Thoracic aorta (tissue), 2 donors: ENCODE results near the gene CYYR1. TPM values are rescaled to one million over a fixed set of nuclear protein-coding genes. Genes with fewer than 3 reads are reported as not detected.

Source experiments
- ATAC-seq: fragments of 150-250 bp; one replicate; pipeline ENCODE4 v1.8.0; 2017; ENCODE audit warnings: low read depth; ENCODE audit not compliant: insufficient number of reproducible peaks, low FRiP score
- DNase-seq: peaks from one replicate; pipeline ENCODE4 v3.0.0-alpha.2; 2020; ENCODE audit warnings: low spot score
- H3K27ac ChIP-seq, 2 donors: fragments of 200-600 bp; sonication (generic); 1 replicate in 1 of 2; 2 replicates in 1 of 2; pipeline ENCODE4 v1.5.1; 2016; ENCODE audit warnings: mild to moderate bottlenecking in 2 of 2, moderate library complexity in 2 of 2
- H3K27me3 ChIP-seq: fragments of 200-600 bp; sonication (generic); replicated peaks from 2 replicates; pipeline ENCODE4 v1.6.0; 2016; ENCODE audit warnings: mild to moderate bottlenecking; ENCODE audit not compliant: insufficient read depth
- H3K36me3 ChIP-seq: fragments of 200-600 bp; sonication (generic); one replicate; pipeline ENCODE4 v1.5.1; 2016
- H3K4me1 ChIP-seq, 2 donors: fragments of 200-600 bp; sonication (generic); 1 replicate in 1 of 2; 2 replicates in 1 of 2; pipeline versions ENCODE4 v1.5.1 to v1.6.0; 2016; ENCODE audit warnings: low read depth in 2 of 2, mild to moderate bottlenecking in 1 of 2; ENCODE audit not compliant: control insufficient read depth in 1 of 2
- H3K4me3 ChIP-seq: fragments of 200-600 bp; sonication (generic); 2 replicates; pipeline ENCODE4 v1.5.1; 2016; ENCODE audit warnings: mild to moderate bottlenecking
- H3K9me3 ChIP-seq: fragments of 200-600 bp; sonication (generic); 2 replicates; pipeline ENCODE4 v1.5.1; 2016
- total RNA-seq, 2 donors: library from RNA; depleted of rRNA; stranded (reverse); fragments of >200 nt; gene quantifications; one replicate each; pipeline versions ENCODE4 v1.1.0 to v1.2.3, GENCODE V29; 2016
- TF ChIP-seq, protein P1 (sequence below): fragments of 200-600 bp; sonication (generic); IDR thresholded peaks from one replicate; pipeline ENCODE4 v1.5.1; 2019; ENCODE audit warnings: antibody characterized with exemption

Gene CYYR1
- total RNA-seq, 2 donors from 2014 or later = 6.6 to 15.8 TPM

DNA sequence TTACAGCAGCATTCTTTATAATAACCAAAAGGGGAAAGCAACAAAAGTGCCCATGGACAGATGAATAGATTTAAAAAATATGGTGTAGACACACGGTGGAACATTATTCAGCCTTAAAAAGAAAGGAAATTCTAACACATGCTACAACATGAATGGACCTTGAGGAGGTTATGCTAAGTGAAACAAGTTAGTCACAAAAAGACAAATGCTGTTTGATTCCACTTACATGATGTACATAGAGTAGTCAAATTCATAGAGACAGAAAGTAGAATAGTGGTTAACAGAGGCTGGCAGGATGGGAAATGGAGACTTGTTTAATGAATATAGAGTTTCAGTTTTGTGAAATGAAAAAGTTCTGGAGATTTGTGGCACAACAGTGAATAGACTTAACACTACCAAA lies 151.4 kb downstream of the CYYR1 start:
- DNase-seq (no peak), ATAC-seq (no peak)
- Histone ChIP-seq H3K4me1 (no peaks in the 10 kb centered on the region), H3K27me3 (no peaks in the 10 kb centered on the region), H3K27ac (no peak overlapping the region), H3K36me3 (no peaks in the 10 kb centered on the region), H3K9me3 (no peaks in the 10 kb centered on the region), H3K4me3 (no peak overlapping the region)
- TF ChIP-seq, protein P1, sequence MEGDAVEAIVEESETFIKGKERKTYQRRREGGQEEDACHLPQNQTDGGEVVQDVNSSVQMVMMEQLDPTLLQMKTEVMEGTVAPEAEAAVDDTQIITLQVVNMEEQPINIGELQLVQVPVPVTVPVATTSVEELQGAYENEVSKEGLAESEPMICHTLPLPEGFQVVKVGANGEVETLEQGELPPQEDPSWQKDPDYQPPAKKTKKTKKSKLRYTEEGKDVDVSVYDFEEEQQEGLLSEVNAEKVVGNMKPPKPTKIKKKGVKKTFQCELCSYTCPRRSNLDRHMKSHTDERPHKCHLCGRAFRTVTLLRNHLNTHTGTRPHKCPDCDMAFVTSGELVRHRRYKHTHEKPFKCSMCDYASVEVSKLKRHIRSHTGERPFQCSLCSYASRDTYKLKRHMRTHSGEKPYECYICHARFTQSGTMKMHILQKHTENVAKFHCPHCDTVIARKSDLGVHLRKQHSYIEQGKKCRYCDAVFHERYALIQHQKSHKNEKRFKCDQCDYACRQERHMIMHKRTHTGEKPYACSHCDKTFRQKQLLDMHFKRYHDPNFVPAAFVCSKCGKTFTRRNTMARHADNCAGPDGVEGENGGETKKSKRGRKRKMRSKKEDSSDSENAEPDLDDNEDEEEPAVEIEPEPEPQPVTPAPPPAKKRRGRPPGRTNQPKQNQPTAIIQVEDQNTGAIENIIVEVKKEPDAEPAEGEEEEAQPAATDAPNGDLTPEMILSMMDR = no peak
